SK-N-SH treated with all-trans-retinoic acid at 6 μM for 48 hours (cell line): ENCODE results near the gene FCGR3B.
"Not testable (repeated sequence)": the region's sequence is repeated elsewhere in the genome, so short reads cannot be mapped to it uniquely, and the experiment has no call there.

Experiments
- ATAC-seq: fragments of 200-7000 bp; cut with Tn5 transposase; 3 replicates; pipeline ENCODE4 v1.9.1; 2020; ENCODE audit warnings: mild to moderate bottlenecking, moderate library complexity
- ARNTL ChIP-seq: fragments of 450-650 bp; formaldehyde crosslinking; IDR thresholded peaks from 2 replicates; pipeline ENCODE4 v1.5.0; 2020; ENCODE audit warnings: low read depth, mild to moderate bottlenecking, moderate library complexity, borderline replicate concordance
- CSDC2 ChIP-seq: fragments of 250-450 bp; sonication (Bioruptor Pico); IDR thresholded peaks from 2 replicates; pipeline ENCODE4 v1.5.0; 2020; ENCODE audit warnings: mild to moderate bottlenecking, moderate library complexity
- ESRRG ChIP-seq: fragments of 250-450 bp; sonication (Bioruptor Pico); IDR thresholded peaks from 2 replicates; pipeline ENCODE4 v1.6.1; 2021; ENCODE audit warnings: mild to moderate bottlenecking
- GLIS3 ChIP-seq: fragments of 250-450 bp; sonication (Bioruptor Pico); IDR thresholded peaks from 2 replicates; pipeline ENCODE4 v1.5.0; 2020; ENCODE audit warnings: mild to moderate bottlenecking, moderate library complexity
- ISL1 ChIP-seq: fragments of 250-450 bp; sonication (Bioruptor Pico); IDR thresholded peaks from 2 replicates; pipeline ENCODE4 v2.1.2; 2022; ENCODE audit warnings: mild to moderate bottlenecking, moderate library complexity
- OSR1 ChIP-seq: fragments of 250-450 bp; sonication (Bioruptor Pico); IDR thresholded peaks from 2 replicates; pipeline ENCODE4 v1.8.0; 2022; ENCODE audit warnings: moderate library complexity, mild to moderate bottlenecking, inconsistent platforms
- PPARA ChIP-seq: fragments of 250-450 bp; sonication (Bioruptor Pico); IDR thresholded peaks from 2 replicates; pipeline ENCODE4 v1.5.0; 2020; ENCODE audit warnings: mild to moderate bottlenecking, borderline replicate concordance
- RARB ChIP-seq: fragments of 250-450 bp; sonication (Bioruptor Pico); IDR thresholded peaks from 2 replicates; pipeline ENCODE4 v1.8.0; 2021; ENCODE audit warnings: mild to moderate bottlenecking, moderate library complexity
- SNAI2 ChIP-seq: fragments of 250-450 bp; sonication (Bioruptor Pico); IDR thresholded peaks from 2 replicates; pipeline ENCODE4 v1.5.0; 2020; ENCODE audit warnings: mild to moderate bottlenecking, moderate library complexity
- TCF4 ChIP-seq: fragments of 250-450 bp; sonication (Bioruptor Pico); IDR thresholded peaks from 2 replicates; pipeline ENCODE4 v1.8.0; 2021; ENCODE audit warnings: mild to moderate bottlenecking, moderate library complexity, borderline replicate concordance
- TOX ChIP-seq: fragments of 250-450 bp; sonication (Bioruptor Pico); IDR thresholded peaks from 2 replicates; pipeline ENCODE4 v1.8.0; 2021; ENCODE audit warnings: mild to moderate bottlenecking, moderate library complexity, borderline replicate concordance
- ZFP3 ChIP-seq: fragments of 250-450 bp; sonication (Bioruptor Pico); IDR thresholded peaks from 2 replicates; pipeline ENCODE4 v1.5.0; 2020; ENCODE audit warnings: mild to moderate bottlenecking, moderate library complexity
- ZFP30 ChIP-seq: fragments of 450-650 bp; formaldehyde crosslinking; IDR thresholded peaks from 2 replicates; pipeline ENCODE4 v1.5.0; 2022; ENCODE audit warnings: mild to moderate bottlenecking, moderate library complexity
- ZNF8 ChIP-seq: fragments of 450-650 bp; formaldehyde crosslinking; IDR thresholded peaks from 2 replicates; pipeline ENCODE4 v1.5.0; 2020; ENCODE audit warnings: mild to moderate bottlenecking, moderate library complexity
- TF ChIP-seq, protein P1 (sequence below): fragments of 250-450 bp; sonication (Bioruptor Pico); IDR thresholded peaks from 2 replicates; pipeline ENCODE4 v1.5.1; 2021; ENCODE audit warnings: mild to moderate bottlenecking, moderate library complexity

Gene FCGR3B

DNA sequence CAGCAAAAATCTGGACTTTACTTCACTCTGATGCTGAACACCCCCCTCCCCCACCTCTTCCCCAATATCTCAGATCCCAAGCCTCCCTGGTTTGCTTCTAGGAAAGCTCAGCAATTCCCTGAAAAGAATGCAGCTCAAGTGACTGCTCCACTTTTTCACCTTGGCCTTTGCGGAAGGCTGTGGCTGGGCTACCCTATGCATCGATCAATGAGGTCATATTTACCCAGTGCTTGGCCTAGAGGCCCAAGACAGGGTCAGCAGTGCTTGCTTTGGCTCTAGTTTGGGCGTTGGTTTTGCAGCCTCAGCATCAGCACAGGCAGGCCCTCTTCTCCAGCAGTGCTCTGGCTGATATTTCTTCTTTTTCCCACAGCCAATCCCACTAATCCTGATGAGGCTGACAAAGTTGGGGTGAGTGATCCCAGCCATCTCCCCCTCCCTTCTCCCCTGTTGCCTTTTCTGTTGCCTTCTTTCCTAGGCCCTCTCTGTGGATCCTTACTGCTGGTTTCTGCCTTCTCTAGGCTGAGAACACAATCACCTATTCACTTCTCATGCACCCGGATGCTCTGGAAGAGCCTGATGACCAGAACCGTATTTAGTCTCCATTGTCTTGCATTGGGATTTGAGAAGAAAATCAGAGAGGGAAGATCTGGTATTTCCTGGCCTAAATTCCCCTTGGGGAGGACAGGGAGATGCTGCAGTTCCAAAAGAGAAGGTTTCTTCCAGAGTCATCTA lies 46.1 kb upstream of the FCGR3B start (continued):
- TF ChIP-seq ZNF8 (CRISPR knock-in tag) (no peak), RARB (no peak), TOX (CRISPR knock-in tag) (no peak), CSDC2 (CRISPR knock-in tag) (no peak), ESRRG (CRISPR knock-in tag) (no peak), TCF4 (CRISPR knock-in tag) (no peak), PPARA (CRISPR knock-in tag) (no peak), OSR1 (CRISPR knock-in tag) (no peak), ZFP30 (CRISPR knock-in tag) (no peak), SNAI2 (CRISPR knock-in tag) (no peak), ARNTL (CRISPR knock-in tag) (no peak), GLIS3 (CRISPR knock-in tag) (no peak), ZFP3 (CRISPR knock-in tag) (no peak)
- TF ChIP-seq, protein P1, sequence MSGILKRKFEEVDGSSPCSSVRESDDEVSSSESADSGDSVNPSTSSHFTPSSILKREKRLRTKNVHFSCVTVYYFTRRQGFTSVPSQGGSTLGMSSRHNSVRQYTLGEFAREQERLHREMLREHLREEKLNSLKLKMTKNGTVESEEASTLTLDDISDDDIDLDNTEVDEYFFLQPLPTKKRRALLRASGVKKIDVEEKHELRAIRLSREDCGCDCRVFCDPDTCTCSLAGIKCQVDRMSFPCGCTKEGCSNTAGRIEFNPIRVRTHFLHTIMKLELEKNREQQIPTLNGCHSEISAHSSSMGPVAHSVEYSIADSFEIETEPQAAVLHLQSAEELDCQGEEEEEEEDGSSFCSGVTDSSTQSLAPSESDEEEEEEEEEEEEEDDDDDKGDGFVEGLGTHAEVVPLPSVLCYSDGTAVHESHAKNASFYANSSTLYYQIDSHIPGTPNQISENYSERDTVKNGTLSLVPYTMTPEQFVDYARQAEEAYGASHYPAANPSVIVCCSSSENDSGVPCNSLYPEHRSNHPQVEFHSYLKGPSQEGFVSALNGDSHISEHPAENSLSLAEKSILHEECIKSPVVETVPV, result no peak

DNA sequence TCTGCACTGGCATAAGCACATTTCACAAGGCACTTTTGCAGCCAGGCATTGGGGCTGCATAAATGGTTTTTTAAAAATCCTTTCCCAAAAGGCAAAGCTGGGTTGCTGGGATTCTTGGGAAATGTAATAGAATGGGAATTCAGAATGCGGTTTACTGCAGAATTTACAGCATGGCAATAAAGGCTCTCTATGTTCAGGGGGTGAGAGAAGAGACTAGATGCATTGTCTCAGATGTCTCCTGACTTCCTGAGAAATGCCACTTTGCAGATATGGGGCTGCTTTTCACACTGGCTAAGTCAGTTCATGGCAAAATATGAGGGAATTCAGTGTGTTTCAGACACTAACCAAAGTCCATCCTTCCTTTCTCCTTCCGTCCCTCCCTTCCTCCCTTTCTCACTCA lies 45.5 kb upstream of the FCGR3B start:
- no peak for TF ChIP-seq ISL1 (CRISPR knock-in tag)
- no peak for TF ChIP-seq OSR1 (CRISPR knock-in tag)
- ATAC-seq, result no peak

DNA sequence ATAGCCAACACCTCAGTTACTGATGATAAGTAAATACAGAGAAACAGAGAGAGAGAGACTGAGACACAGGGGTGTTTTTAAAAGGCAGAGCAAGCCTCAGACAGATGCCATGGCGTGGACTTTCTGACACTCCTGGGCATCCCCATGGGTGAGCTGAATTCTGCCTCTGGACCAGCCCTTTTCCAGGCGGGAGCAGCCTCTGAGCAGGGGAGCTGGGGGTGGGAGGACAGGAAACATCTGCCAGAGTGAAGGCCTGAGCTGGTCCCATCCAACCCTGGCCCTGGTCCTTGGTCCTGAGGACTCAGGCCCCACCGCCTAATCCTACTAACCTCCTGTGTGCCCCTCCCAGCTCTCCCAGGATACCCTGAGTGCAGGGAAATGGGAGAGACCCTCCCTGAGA lies 43.9 kb upstream of the FCGR3B start:
- not testable (repeated sequence) for ATAC-seq

DNA sequence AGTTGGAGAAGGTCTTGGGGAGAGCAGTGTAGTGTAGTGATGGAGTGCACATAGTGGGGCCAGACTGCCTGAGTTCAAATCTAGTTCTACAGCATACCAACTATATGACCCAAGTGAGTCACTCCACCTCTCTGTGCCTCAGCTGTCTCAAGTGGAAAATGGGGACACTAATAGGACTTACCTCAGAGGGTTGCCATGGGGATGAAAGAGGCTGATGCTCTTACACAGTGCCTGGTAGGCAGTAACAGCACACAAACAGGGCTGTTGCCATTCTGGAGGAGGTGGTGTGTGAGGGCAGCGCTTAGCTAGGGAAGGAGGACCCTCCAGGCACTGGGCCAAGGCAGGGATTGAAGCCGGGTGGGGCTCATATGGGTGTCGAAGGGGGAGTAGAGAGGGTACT lies 43.5 kb upstream of the FCGR3B start:
- ATAC-seq, result not testable (repeated sequence)

DNA sequence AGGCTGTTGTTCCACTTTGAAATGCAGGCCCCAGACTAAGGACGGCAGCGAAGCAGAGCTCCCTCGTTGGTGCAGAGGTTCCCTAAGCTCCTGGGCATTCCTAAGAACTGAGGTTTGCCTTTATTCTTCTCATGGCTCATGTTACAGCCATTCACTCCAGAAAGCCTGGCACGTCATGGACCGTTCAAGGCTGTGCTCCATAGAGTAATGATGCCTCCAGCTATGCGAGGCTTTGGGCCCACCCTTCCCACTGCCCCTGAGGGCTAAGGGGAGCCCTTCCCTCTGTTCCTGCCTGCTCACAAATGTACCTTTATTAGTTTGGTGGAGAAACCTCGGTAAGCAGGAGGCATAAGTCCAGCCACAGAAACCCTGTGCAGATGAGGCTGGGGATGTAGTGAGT lies 42.5 kb upstream of the FCGR3B start:
- peak; percentile 46; the same call in 1 of the 3 replicates for ATAC-seq

DNA sequence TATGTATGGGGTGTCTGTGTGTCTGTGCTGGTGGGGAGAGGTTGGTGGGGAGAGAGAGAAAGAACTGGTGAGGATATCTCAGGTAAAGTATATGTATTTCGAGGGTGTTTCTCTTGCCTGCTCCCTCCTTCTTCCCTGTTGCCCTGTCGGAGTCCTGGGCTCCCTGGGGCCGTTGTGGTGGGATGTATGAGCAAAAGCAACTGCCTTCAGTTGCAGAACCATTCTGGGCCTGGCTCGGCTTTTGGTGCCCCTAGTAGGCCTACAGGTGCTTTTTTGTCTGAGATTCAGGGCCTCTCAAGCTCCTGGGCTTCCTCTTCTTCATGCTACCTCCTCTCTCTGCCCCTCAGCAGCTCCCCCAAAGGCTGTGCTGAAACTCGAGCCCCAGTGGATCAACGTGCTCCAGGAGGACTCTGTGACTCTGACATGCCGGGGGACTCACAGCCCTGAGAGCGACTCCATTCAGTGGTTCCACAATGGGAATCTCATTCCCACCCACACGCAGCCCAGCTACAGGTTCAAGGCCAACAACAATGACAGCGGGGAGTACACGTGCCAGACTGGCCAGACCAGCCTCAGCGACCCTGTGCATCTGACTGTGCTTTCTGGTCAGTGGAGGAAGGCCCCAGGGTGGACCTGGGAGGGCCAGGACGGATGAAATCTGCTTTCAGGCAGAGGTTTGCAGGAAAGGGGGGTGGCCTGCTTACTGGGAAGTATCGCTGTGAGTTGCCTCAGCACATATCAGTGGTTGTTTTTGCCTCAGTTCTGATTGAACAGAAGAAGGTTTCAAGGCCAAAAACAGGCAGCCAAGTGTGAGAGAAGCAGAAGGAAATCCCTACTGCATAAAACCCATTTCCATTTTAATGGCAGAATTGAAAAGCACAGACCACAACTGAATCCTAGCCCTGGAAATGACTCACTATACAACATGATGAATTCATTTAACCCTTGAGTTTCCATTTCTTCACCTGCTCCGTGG lies 40.4 kb upstream of the FCGR3B start:
- peak; percentile 28 for ATAC-seq

DNA sequence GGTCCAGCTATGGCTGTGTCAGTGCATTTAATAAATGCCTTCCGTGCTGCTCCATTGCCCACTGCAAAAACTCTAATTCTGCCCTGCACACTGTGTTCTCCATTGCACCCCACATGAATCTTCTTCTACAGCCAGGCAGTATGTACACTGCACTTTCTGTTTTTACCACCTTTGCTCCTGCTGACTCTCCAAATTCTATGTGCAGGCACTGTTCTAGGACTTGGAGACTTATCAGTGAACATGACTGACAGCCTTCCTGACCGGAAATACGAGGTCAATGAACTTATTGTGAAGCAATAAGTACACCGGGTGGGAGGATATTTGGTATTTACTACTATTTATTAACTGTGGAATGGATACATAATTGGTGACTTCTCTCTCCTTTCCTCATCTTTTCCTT lies 33.7 kb upstream of the FCGR3B start:
- ATAC-seq, result not testable (repeated sequence)

DNA sequence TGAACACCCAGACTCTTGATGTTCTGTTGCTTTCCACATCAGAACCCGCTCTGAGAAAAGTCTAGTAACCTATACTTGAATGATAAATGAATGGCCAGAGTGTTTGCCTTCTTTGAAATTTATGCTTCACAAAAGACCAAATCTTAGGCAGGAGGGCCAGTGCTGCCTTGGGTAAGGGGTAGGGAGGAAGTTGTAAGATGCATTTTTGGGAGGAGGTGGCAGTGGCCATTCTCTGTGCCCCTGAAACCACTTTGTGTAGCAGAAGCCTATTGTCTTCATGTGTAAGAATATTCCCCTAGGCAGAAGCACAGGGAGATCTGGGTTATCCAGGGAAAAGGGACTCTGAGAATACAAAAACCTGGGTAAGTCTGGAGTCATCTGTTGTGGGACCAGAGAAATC lies 32.6 kb upstream of the FCGR3B start:
- not testable (repeated sequence) for ATAC-seq

DNA sequence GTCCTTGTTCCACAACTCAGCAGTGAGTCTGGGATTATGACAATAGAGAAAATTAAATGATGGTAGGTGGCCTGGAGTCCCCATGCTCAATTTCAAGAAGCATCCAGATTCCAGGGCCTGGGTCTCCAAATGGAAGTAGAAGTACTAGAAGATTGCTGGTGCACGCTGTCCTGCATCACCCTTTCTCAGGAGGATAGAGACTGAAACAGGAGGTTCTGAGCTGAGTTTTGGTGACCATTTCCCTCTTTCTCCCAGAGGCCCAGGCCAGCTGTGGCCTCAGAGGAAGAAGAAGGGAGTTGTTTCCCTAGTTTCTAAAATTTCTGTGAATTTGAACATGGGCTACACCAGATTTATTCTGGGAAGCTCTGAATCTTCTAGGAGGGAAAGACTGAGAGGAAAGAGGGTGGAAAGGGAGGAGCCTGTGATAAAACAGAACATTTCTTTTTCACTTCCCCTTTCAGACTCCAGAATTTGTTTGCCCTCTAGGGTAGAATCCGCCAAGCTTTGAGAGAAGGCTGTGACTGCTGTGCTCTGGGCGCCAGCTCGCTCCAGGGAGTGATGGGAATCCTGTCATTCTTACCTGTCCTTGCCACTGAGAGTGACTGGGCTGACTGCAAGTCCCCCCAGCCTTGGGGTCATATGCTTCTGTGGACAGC lies 31.8 kb upstream of the FCGR3B start, which contains the start of gene FCGR2B:
TSS of gene FCGR2B (plus strand) at position 460 of the 656 bp plus-strand sequence. CDS start at position 559, 99 bp downstream.
- not testable (repeated sequence) for ATAC-seq

DNA sequence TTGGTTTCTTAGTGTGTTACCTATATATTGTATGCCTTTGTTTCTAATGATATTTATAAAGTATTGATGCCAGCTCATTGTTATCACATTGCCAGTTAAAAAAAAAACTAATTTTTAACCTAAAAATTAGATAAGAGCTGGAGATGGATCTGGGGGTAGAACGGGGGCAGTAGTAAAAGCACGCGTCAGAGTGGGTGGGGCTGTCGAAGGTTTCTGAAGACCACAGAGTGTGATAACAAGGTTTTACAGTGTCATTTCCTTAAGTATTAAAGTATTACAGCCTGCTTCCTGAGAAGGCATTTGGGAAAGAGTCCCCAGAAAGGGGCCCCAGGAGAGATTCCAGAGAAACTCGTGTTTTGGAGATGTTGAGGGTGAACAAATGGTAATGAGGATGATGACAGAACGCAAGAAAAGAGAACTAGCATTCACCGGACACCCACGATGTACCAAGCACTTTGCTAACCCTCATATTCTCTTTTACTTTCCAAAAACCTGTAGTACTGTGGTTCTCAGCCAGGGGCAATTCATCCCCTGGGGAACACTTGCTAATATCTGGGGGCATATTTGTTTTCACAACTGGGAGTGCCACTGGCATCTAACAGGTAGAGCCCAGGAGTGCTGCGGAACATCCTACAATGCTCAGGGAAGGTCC lies 30.8 kb upstream of the FCGR3B start:
- ATAC-seq, result peak; percentile 34; the same call in 2 of the 3 replicates

DNA sequence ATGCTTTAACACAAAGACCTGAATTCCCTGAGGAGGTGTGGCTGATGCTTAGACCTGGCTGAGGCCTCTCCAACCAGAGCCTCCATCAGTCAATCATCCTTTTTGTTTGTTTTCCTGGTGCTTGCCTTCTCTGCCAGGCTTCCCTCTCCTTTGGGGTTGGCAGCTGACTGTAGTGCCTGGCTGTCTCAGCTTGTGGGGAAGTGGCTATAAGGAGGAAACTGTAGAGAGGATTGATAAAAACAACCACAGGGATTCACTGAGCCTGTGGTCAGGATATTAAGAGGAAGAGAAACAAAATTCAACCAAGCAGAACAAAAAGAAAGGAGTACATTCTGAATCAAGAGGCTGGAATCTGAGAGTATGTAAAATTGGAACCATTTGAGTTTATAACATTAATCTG lies 27.5 kb upstream of the FCGR3B start:
- ATAC-seq, result not testable (repeated sequence)

DNA sequence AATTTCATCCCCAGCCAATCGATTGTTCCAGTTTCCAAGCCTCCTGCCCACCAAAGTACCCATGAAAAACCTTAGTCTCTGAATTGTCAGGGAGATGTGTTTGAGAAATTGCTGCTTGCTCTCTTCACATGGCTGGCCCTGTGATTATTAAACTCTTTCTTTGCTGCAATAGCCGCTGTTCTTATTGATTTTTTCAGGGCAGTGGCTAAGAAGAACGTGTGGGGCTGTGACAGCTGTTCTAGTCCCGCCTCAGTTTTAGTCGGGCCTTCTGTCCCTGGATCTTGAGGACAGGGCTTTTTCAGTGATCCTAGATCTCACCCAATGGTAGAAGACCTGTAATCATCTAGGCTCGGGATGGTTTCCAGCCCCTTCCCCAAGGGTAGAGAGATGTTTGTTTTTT lies 23.0 kb upstream of the FCGR3B start:
- not testable (repeated sequence) for ATAC-seq

DNA sequence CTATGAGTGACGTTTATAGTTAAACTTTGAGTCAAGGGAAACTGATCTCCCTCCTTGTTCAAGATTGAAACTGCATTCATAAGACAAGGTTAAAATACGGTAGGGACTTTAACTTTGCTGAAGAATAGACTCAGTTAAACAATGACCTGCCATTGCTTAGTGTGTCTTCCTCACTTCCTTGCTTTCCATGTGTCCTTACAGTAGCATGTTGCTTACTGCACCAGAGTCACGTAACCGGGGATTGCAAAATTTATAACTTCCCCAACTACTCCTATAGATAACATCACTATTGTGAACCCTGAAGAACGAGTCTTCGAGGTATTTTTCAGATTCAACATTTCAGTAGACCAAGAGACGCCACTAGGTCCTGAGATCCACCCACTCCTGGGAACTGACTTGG lies 22.6 kb upstream of the FCGR3B start:
- not testable (repeated sequence) for ATAC-seq

DNA sequence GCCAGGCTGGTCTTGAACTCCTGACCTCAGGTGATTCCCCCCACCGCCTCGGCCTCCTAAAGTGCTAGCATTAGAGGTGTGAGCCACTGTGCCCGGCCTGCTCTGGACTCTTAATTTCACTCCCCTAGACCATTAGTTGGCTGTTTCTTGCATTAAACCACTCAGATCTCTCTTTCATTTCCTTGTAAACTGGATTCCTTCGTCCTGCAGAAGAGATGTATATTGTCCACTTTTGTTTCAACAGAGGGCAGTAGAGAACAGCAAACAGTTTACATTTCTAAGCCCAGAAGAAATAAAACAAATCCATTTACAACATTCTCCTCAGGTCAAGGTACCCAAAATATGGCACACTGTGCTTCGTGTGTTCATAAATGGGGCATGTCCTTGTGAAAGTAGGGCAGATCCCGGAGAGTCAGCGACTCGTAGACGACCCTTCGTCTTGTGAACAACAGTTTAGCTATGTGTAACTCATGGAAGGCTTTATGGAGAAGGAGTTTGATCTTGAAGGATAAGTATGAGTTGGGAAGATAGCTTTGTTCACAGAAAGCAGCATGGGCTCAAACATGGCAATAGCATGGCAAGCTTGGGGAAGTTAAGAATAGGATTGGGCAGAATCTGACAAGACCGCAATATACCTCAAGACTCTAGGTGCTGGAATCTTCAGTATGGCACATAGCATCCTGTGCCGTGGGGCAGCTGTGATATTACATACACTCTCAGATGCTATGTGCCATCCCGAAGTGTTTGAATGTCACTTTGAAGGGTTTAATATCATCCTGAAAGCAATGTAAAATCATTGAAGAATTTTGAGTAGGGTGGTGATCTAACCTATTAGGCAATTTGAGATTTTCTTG lies 16.8 kb upstream of the FCGR3B start:
- ATAC-seq, result peak; percentile 93
